Loucy (cell line): ENCODE data around the gene ALDH4A1.

Experiments used
- CTCF ChIP-seq: fragments of 200-600 bp; sonication (generic); conservative IDR thresholded peaks from 2 replicates; pipeline ENCODE4 v1.5.1; 2014; ENCODE audit warnings: mild to moderate bottlenecking, antibody characterized with exemption, low read length
- EZH2phosphoT487 ChIP-seq: fragments of 200-600 bp; IDR thresholded peaks from 2 replicates; pipeline ENCODE4 v1.6.1; 2018; ENCODE audit warnings: antibody characterized with exemption, mild to moderate bottlenecking, moderate library complexity, borderline replicate concordance

- TF ChIP-seq CTCF (no peak), EZH2phosphoT487 (no peak)
Measured at GRCh38 chr1:18919956-18920355, 17.6 kb upstream of the ALDH4A1 start.
